ENCODE results near the gene MAP2K1.

Gene MAP2K1

DNA sequence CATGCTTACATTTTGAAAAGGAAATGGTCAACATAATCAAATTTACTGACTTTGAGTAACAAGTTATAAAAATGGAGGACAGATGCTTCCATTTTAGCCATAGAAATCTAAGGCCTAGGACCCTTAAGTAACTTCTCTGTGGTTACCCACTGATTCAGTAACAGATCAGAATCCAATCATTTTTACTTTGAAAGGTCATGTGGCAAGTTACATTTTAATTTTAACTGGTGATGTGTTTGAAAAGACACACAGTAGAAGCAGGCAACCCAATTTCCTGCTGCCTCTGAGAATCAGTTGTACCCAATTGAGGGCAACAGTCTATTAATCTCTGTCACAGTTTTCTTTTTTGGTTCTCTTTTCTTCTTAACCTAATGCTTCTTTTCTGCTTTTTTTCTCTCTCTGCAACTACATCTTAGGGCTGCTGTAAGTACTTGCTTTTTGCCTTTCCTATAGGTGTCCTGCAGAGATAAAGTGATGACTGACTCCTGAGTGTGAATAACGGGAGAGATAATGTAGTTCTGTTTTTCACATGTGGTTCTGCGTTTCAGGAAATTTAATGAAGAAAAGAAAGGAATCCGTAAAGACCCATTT, 121.7 kb downstream of the MAP2K1 start:
- DNase-seq = no peak

DNA sequence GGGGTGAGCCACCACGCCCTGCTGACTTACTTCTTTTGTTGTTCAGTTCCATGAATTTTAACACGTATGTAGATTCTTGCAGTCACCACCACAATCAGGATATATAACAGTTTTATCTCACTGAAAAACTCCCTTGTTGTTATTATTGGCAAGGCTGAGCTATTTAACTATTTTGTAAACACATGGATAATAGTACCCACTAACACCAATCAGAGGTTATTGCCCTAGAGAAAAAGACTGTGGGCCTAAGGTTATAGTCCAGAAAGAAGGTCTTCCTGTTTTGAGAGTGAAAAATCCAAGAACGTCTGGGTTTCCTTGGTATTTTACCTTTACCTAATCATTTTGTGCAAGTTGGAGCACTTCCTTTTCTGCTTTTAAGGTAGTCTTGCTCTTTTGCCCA, 127.9 kb downstream of the MAP2K1 start:
- no peak for DNase-seq

DNA sequence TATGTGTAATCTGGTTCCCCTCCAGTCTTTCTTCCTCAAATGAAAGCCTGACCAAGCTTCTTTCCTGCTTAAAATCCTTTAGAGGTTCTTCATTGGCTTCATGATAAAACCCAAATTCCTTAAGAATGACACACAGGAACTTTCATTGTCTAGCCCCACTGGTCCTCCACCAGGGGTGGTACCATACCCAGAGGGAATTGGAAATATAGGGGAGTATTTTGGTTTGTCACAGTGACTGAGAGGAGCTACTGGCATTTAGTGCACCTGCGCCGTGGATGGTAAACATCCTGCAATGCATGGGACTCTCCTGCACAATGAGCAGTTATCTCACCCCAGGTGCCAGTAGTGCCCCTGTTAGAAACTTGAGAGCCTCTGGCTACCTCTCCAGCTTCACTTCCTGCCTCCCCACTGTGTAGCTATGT, 129.2 kb downstream of the MAP2K1 start:
- no peak for DNase-seq

DNA sequence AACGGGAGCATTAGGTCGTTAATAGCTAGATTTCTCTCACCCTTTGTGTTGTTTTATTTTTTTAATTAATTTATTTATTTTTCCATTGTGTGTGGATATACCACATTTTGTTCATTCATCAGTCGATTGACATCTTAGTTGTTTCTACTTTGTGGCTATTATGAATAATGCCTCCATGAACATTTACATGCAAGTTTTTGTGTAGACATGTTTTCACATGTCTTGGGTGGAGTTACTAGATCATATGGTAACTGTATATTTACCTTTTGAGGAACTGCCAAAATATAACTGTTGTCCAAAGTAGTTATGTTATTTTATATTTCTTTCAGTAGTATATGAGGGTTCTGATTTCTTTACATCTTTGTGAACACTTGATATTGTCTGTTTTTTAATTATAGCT, 137.2 kb downstream of the MAP2K1 start:
- no peak for DNase-seq

DNA sequence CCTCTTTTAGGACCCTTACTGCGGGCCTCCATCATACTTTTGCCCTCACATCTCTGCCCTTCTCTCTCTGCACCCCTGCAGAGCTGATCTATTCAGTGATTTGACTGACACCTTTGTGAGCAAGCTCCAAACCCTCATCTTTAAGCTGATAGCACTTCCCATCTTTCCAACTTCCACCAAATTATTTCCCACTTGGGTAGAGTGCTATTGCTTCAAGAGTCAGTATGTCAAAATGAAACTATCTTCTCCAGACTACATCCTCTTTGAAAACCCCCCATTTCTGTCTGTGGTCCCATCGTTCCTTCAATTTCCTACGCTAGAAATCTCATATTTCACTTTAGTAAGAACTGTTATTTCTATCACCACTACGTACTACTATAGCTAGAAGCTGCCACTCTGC, 138.1 kb downstream of the MAP2K1 start:
- DNase-seq = no peak

DNA sequence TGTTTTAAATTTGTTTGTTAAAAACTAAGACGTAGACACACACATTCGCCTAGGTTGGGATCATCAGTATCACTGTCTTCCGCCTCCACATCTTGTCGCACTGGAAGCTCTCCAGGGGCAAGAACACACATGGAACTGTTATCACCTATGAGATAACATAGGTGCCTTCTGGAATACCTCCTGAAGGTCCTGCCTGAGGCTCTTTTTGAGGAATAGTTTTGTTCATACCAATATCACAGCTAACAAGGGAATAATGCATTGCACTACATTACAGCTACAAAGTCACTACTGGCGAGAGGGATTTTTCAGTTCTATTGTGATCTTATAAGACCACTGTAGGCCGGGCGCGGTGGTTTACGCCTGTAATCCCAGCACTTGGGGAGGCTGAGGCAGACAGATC, 148.3 kb downstream of the MAP2K1 start:
- no peak for DNase-seq
